HG03103 (cell line): ENCODE data around the gene SLC9A4.

Experiments
- ATAC-seq: cut with Tn5 transposase; IDR thresholded peaks from one replicate; pipeline ENCODE4 v1.9.1; 2021; ENCODE audit warnings: low read depth; ENCODE audit not compliant: unreplicated experiment

SLC9A4 gene

DNA sequence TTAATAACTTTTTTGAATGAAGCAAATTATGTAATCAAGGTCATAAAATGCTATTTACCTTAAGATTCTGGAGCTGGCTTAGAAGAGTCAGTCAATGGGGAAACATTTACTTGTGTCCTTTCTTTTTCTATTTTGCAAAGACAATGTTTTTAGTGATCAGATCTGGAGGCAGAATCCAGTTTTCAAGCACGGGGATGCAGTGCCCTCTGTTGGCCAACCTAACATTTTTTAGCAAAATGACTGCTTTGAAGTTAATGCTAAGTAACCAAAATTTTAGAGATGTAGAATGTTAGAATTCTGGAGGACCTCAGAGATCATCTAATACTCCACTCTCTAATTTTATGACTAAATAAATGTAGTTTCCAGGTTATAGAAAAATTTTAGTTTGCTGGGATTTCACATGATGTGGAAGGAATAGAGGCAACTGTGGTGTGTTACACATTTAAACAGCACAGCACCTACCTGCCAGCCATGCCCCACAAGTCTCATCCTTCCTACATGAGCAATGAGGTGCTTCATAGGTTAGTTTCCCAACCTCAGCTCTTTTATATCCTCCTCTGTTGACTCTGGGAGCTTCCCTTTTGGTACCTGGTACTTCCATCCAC lies 23.6 kb upstream of the SLC9A4 start:
- no peak for ATAC-seq

GRCh38 chr2:102451968-102452367 lies 21.1 kb upstream of the SLC9A4 start:
- no peak for ATAC-seq

DNA sequence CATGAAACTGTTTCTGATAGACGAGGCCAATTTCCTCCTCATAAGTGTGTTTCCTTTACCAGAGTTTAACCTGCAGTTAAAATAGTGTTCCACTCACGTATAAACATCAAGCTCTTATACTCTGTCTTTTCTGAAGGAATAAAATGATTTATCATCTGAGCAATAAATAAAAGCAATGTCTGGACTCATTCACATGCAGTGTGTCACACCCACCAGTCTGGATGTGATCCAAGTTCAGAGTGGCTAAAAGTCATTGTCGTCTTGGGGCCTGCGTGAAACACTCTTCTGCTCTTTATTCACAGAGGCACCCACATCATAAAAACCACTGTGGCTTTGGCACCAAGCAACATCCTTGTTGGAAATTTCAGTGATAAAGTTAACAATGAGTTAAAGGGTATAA lies 19.5 kb upstream of the SLC9A4 start:
- ATAC-seq = no peak

DNA sequence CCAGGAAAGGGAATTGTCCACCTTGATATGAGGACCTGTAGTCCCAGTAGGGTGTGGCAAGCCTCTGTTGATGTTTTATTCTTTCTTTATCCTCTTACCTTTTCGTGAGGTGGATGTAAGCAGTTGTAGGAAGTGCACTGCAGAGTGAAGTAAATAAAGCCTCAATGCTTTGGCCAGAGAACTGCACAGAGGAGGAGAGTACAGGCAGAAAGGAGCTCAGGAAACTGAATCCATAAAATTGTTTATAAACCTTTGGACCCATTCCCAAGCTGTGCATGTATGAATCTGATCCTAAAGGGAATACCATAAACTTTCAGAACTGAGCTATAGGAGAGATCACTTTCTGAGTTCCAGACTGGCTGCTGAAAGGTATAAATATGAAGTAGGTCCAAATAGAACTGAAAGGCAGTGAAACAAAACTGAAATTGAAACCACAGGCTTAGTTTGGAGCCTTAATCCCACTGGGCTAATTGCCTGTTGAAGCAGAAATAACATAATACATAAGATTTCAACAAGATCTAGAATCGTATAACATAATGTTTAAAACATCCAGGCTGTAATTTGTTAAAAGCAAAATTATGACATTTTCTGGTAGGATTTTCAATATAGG lies 17.9 kb upstream of the SLC9A4 start:
- no peak for ATAC-seq

DNA sequence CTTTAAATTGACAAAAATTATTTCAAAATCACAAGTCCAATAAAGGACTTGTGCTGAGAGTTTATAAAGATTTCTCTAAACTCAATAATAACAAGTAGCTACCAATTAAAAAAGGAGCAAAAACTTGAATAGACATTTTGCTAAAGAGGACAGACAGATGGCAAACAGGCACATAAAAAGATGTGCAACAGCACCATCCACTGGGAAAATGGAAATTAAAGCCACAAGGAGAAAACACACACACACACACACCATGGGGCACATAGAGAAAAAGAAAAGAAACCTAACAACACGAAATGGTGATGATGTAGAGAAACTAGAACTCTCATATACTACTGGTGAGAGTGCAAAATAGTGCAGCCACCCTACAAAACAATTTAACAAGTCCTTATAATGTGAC lies 12.6 kb upstream of the SLC9A4 start:
- no peak for ATAC-seq

GRCh38 chr2:102461188-102461587 lies 11.8 kb upstream of the SLC9A4 start:
- no peak for ATAC-seq

DNA sequence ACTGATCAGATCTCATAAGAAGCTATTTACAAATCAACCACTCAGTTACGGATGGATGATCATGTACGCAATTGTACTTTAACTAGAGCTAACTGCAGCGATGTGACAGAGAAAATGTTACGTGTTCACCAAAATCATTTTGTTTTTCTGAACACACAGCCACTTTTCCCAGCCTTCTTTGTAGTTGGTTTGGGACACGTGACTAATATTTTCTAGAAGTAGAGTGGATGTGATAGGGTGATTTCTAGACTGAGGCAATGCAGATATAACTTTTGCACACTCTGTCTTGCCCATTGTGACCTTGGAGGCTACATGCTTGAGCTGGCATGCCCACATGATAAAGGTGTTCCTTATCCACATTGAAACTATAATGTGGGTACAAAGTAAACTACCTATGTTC lies 9.9 kb upstream of the SLC9A4 start:
- ATAC-seq = no peak

DNA sequence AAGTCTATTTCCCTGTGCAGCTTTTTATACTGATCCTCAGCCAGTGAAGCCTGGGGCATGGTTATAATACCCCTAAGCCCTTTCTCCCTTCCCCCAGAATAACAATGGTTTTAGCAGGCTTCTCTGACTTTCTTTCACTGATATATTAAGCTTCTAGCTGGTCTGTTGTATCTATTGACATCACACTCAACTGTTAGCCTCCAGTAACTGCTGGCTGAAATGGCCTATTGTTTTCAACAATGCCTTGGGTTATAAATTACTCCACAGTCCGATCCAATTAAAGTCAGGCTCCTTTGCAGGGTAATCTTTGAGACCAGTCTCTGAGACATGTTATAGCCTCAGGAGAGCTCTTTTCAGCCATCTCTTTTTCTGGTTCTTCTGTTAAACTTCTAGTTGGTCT lies 2.9 kb upstream of the SLC9A4 start:
- ATAC-seq = no peak

GRCh38 chr2:102473631-102474030 lies 605 bp downstream of the SLC9A4 start:
- no peak for ATAC-seq

GRCh38 chr2:102474785-102475184 lies 1.8 kb downstream of the SLC9A4 start:
- no peak for ATAC-seq

DNA sequence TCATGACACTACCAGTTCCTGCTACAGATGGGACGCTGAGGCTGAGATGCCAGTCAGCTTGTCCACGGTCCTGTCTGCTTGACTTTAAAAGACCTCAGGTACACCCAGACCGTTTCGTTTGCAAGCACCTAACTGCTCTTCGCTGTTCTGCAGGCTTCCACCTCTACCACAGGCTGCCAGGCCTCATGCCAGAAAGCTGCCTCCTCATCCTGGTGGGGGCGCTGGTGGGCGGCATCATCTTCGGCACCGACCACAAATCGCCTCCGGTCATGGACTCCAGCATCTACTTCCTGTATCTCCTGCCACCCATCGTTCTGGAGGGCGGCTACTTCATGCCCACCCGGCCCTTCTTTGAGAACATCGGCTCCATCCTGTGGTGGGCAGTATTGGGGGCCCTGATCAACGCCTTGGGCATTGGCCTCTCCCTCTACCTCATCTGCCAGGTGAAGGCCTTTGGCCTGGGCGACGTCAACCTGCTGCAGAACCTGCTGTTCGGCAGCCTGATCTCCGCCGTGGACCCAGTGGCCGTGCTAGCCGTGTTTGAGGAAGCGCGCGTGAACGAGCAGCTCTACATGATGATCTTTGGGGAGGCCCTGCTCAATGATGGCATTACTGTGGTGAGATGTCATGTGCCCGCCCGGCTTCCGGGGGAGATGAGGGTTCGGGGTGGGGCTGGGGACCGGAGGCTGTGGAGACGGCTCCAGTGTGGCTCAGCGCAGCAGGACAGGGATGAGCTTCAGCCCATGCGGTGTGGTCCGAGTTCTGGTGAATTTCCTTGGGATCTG lies 5.9 kb downstream of the SLC9A4 start:
- ATAC-seq = no peak

- no peak for ATAC-seq
Measured at GRCh38 chr2:102480285-102481195, 7.5 kb downstream of the SLC9A4 start.

GRCh38 chr2:102481931-102482330 lies 8.9 kb downstream of the SLC9A4 start:
- no peak for ATAC-seq

- ATAC-seq = no peak
Measured at GRCh38 chr2:102483086-102483485, 10.1 kb downstream of the SLC9A4 start.

DNA sequence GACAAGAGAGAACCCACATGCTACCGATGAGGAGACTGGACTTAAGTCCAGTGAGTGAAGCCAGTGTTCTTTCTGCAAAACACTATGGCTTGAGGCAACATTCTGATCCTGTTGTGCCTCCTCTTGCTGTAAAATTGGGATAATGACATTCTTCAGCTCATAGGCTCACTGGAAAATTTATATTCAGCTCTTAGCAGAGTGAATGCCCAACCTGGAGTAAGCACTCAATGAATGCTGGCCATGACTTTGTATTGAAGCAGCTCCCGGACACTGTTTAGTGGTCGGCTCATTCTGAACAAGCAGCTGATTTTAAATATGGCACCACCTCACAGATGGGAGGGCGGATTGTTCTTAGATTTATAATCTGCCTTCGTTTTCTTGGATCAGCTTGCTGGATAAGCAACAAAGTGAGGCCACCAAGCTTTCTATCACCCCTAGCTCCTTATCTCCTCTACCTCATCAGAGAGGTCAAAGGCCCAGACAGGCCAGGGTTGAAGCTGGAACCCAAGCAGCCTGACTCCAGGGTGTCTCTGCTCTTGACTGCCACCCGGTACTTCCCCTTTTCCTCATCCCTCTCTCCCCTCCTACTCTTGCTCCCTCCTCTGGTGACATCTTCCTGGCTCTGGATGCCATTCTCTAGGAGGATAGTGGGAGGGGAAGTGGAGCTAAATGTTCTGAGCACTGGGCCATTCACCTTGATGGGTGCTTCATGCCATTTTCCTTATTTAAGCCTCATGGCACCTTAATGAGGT lies 11.5 kb downstream of the SLC9A4 start:
- ATAC-seq = no peak

DNA sequence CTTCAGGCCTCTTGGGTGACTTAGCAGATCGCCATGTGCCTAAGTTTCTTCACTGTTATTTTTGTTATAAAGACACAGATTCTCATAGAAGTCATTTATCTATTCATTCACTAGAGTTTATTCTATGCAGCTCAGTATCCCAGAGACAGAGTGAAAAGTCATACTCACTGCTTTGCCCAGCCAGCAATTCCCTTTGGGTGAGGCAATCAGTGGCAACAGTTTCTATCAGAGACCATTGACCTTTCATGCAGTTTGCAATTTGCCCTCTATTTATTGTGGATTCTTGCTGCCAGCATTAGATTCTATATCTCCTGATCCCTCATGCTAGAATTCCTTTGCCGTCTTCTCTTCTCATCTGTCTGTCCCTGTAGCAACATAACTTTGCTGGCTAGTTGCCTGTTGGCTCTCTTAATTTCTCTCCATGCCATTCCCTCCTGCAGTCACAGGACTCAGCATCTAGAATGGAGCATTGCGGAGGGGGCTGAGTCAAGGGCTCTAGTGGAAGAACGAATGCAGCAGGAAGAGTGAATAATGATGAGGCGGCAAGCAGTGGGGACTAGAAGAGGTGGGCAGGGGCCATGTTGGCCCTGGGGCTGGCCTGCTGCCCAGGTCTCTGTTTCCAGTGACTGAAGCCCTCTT lies 12.2 kb downstream of the SLC9A4 start:
- no peak for ATAC-seq

DNA sequence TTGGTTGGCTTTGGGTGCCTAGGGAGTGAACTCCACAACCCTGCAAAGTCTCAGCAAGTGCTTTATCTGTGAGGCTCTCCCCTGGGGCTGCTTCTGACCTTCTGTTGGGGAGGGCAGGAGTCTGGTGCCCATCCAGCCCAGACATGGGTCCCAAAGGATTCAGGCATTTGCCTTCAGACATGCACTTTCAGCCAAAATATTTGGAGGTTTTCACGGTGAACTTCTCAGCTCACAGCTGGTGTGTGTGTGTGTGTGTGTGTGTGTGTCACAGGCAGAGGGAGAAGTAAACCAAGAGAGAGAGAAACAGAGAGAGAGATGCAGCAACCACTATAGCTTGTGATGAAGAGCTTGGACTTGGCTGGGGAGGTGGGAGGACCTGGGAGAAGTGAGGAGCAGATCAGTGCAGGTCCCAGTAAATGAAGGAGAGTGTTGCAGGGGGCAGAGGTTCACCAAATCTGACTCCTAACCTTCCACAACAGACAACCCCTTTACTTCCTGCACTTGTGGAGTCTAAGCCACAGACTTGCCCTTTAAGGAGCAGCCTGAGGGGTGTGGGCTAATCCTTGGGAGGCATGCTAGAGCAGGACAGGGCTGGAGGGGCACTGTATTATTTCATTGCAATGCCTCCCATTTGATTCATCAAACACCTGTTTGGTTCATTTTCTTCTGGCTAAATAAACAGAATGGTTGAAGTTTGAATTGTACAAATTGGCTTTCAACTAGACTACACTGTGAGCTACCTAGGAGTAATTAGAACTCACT lies 14.1 kb downstream of the SLC9A4 start:
- ATAC-seq = no peak

GRCh38 chr2:102487761-102488462 lies 14.9 kb downstream of the SLC9A4 start:
- no peak for ATAC-seq
